ENCODE data around the gene CSRP1. TPM values are rescaled to one million over a fixed set of nuclear protein-coding genes. Genes with fewer than 3 reads are reported as not detected.

CSRP1 gene
- total and polyA plus RNA-seq, 2 experiments from 2014 or later, result 5.8 to 29.9 TPM

- TF ChIP-seq, protein P1, sequence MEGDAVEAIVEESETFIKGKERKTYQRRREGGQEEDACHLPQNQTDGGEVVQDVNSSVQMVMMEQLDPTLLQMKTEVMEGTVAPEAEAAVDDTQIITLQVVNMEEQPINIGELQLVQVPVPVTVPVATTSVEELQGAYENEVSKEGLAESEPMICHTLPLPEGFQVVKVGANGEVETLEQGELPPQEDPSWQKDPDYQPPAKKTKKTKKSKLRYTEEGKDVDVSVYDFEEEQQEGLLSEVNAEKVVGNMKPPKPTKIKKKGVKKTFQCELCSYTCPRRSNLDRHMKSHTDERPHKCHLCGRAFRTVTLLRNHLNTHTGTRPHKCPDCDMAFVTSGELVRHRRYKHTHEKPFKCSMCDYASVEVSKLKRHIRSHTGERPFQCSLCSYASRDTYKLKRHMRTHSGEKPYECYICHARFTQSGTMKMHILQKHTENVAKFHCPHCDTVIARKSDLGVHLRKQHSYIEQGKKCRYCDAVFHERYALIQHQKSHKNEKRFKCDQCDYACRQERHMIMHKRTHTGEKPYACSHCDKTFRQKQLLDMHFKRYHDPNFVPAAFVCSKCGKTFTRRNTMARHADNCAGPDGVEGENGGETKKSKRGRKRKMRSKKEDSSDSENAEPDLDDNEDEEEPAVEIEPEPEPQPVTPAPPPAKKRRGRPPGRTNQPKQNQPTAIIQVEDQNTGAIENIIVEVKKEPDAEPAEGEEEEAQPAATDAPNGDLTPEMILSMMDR (conservative IDR thresholded peaks at IDR 0.05; ENCODE audit: low read depth in 2 of 2), result peak; percentile 90 to 97
- no peak for TF ChIP-seq CREB1 (CRISPR knock-in tag; IDR thresholded peaks at IDR 0.05; ENCODE audit: low read depth)
- H3K36me3 Mint-ChIP-seq (ENCODE audit: low read depth), result no peaks in the 10 kb centered on the region
- 0 out of 2 replicates have a peak, but pooled peaks cover 3% of the 10 kb centered on the region for H3F3A ChIP-seq (replicated peaks; ENCODE audit: low read depth)
- H3K27ac ChIP-seq (ENCODE audit: low read depth), result no peak overlapping the region
- no peaks in the 10 kb centered on the region for H3K9me3 Mint-ChIP-seq
- no peaks in the 10 kb centered on the region for H3K9me2 ChIP-seq (ENCODE audit: insufficient read depth)
- DNase-seq (ENCODE audit: low spot score) (peak; percentile 90), ATAC-seq (peak; percentile 98)
- H3K79me2 ChIP-seq (replicated peaks; ENCODE audit: insufficient read depth), result no peaks in the 10 kb centered on the region
- H3K27me3 ChIP-seq (ENCODE audit: insufficient read depth), result peaks cover 1% of the 10 kb centered on the region; the same call in 1 of the 2 replicates
- peaks cover 6% of the 10 kb centered on the region for H3K27me3 Mint-ChIP-seq (ENCODE audit: insufficient read depth, low read depth, poor library complexity)
- H3K4me2 ChIP-seq, result no peak overlapping the region
- H3K4me1 ChIP-seq (ENCODE audit: insufficient read depth), result peaks cover 10% of the 10 kb centered on the region
- H3K4me1 Mint-ChIP-seq, result peaks cover 20% of the 10 kb centered on the region
- H4K20me1 ChIP-seq (replicated peaks; ENCODE audit: insufficient read depth), result no peaks in the 10 kb centered on the region
- no peaks in the 10 kb centered on the region for H3K36me3 ChIP-seq (ENCODE audit: insufficient read depth)
- H3K4me3 ChIP-seq, result no peak overlapping the region
- no peak overlapping the region for H3K27ac Mint-ChIP-seq
- no peak overlapping the region for H2AFZ ChIP-seq
- H3K4me3 Mint-ChIP-seq, result no peak overlapping the region
These were observed 24.0 kb upstream of the CSRP1 start for GRCh38 chr1:201530741-201531531.

GRCh38 chr1:201528631-201529252 lies 21.8 kb upstream of the CSRP1 start:
- Mint-ChIP-seq H3K36me3 (ENCODE audit: low read depth) (peaks cover 3% of the 10 kb centered on the region; the same call in 1 of the 3 replicates), H3K4me1 (peaks cover 20% of the 10 kb centered on the region), H3K9me3 (peaks cover 4% of the 10 kb centered on the region; the same call in 1 of the 3 replicates), H3K4me3 (no peak overlapping the region), H3K27me3 (ENCODE audit: insufficient read depth, low read depth, poor library complexity) (peaks cover 6% of the 10 kb centered on the region), H3K27ac (no peak overlapping the region)
- Histone ChIP-seq H3K4me2 (no peak overlapping the region), H3K27ac (ENCODE audit: low read depth) (no peak overlapping the region), H3K36me3 (ENCODE audit: insufficient read depth) (no peaks in the 10 kb centered on the region), H3K4me3 (no peak overlapping the region), H3F3A (replicated peaks; ENCODE audit: low read depth) (0 out of 2 replicates have a peak, but pooled peaks cover 3% of the 10 kb centered on the region), H3K79me2 (replicated peaks; ENCODE audit: insufficient read depth) (no peaks in the 10 kb centered on the region), H3K4me1 (ENCODE audit: insufficient read depth) (peaks cover 10% of the 10 kb centered on the region), H4K20me1 (replicated peaks; ENCODE audit: insufficient read depth) (no peaks in the 10 kb centered on the region), H3K27me3 (ENCODE audit: insufficient read depth) (no peaks in the 10 kb centered on the region), H2AFZ (no peak overlapping the region), H3K9me2 (ENCODE audit: insufficient read depth) (no peaks in the 10 kb centered on the region)
- DNase-seq (ENCODE audit: low spot score) (no peak), ATAC-seq (no peak)
- TF ChIP-seq CREB1 (CRISPR knock-in tag; IDR thresholded peaks at IDR 0.05; ENCODE audit: low read depth) (no peak), NANOG (IDR thresholded peaks at IDR 0.05; ENCODE audit: borderline replicate concordance) (no peak), EZH2phosphoT487 (IDR thresholded peaks at IDR 0.05; ENCODE audit: unreplicated experiment) (no peak)

- H2AFZ ChIP-seq, result no peak overlapping the region
- no peak for TF ChIP-seq EZH2phosphoT487 (IDR thresholded peaks at IDR 0.05; ENCODE audit: unreplicated experiment)
- no peak for TF ChIP-seq POLR2AphosphoS5 (IDR thresholded peaks at IDR 0.05; ENCODE audit: low read depth)
- TF ChIP-seq CREB1 (CRISPR knock-in tag; IDR thresholded peaks at IDR 0.05; ENCODE audit: low read depth), result no peak
- no peak for TF ChIP-seq EZH2 (IDR thresholded peaks at IDR 0.05; ENCODE audit: low read depth, unreplicated experiment)
- TF ChIP-seq JUNB (IDR thresholded peaks at IDR 0.05; ENCODE audit: unreplicated experiment), result no peak
- TF ChIP-seq ZNF331 (CRISPR knock-in tag; IDR thresholded peaks at IDR 0.05; ENCODE audit: low read depth), result no peak
- TF ChIP-seq NANOG (IDR thresholded peaks at IDR 0.05; ENCODE audit: borderline replicate concordance), result no peak
- no peak for TF ChIP-seq REST (IDR thresholded peaks at IDR 0.05; ENCODE audit: unreplicated experiment)
- TF ChIP-seq ETS1 (IDR thresholded peaks at IDR 0.05), result no peak
- no peak for TF ChIP-seq STAT1 (IDR thresholded peaks at IDR 0.05; ENCODE audit: unreplicated experiment)
These were observed 21.0 kb upstream of the CSRP1 start for GRCh38 chr1:201527879-201528278.

More at GRCh38 chr1:201527879-201528278, 21.0 kb upstream of the CSRP1 start:
- Histone ChIP-seq H4K20me1 (replicated peaks; ENCODE audit: insufficient read depth) (no peaks in the 10 kb centered on the region), H3K4me1 (ENCODE audit: insufficient read depth) (peaks cover 10% of the 10 kb centered on the region), H3K36me3 (ENCODE audit: insufficient read depth) (no peaks in the 10 kb centered on the region), H3K27ac (ENCODE audit: low read depth) (no peak overlapping the region), H3K79me2 (replicated peaks; ENCODE audit: insufficient read depth) (no peaks in the 10 kb centered on the region), H3K4me2 (no peak overlapping the region), H3K9me2 (ENCODE audit: insufficient read depth) (no peaks in the 10 kb centered on the region), H3K27me3 (ENCODE audit: insufficient read depth) (no peaks in the 10 kb centered on the region), H3K4me3 (no peak overlapping the region), H3F3A (replicated peaks; ENCODE audit: low read depth) (0 out of 2 replicates have a peak, but pooled peaks cover 3% of the 10 kb centered on the region)
- H3K4me1 Mint-ChIP-seq, result peaks cover 19% of the 10 kb centered on the region
- peaks cover 6% of the 10 kb centered on the region for H3K27me3 Mint-ChIP-seq (ENCODE audit: insufficient read depth, low read depth, poor library complexity)
- H3K4me3 Mint-ChIP-seq, result no peak overlapping the region
- DNase-seq (ENCODE audit: low spot score) (no peak), ATAC-seq (no peak)
- H3K36me3 Mint-ChIP-seq (ENCODE audit: low read depth), result peaks cover 3% of the 10 kb centered on the region; the same call in 1 of the 3 replicates
- H3K27ac Mint-ChIP-seq, result no peak overlapping the region
- H3K9me3 Mint-ChIP-seq, result peaks cover 4% of the 10 kb centered on the region; the same call in 1 of the 3 replicates
